Chondrocyte (in vitro differentiated cells): ENCODE results near the gene OTUD4. TPM values are rescaled to one million over a fixed set of nuclear protein-coding genes. Genes with fewer than 3 reads are reported as not detected.
"Not testable (repeated sequence)": the region's sequence is repeated elsewhere in the genome, so short reads cannot be mapped to it uniquely, and the experiment has no call there.

Experiments used
- DNase-seq: peaks from one replicate; pipeline ENCODE4 v3.0.0; 2021; ENCODE audit warnings: mixed read lengths, low spot score
- H3K27ac Mint-ChIP-seq: one replicate; pipeline ENCODE4 v1.8.0; 2021; ENCODE audit warnings: mild to moderate bottlenecking, moderate library complexity, mixed read lengths; ENCODE audit not compliant: unreplicated experiment
- H3K27me3 Mint-ChIP-seq: 2 replicates; pipeline ENCODE4 v1.8.0; 2021; ENCODE audit warnings: low read depth, mixed read lengths
- H3K36me3 Mint-ChIP-seq: 2 replicates; pipeline ENCODE4 v1.8.0; 2021; ENCODE audit warnings: low read depth, mixed read lengths
- H3K4me1 Mint-ChIP-seq: 2 replicates; pipeline ENCODE4 v1.8.0; 2021; ENCODE audit warnings: low read depth, mild to moderate bottlenecking, mixed read lengths
- H3K4me3 Mint-ChIP-seq: one replicate; pipeline ENCODE4 v1.8.0; 2021; ENCODE audit warnings: mild to moderate bottlenecking, moderate library complexity, mixed read lengths; ENCODE audit not compliant: unreplicated experiment
- H3K9me3 Mint-ChIP-seq: 2 replicates; pipeline ENCODE4 v1.8.0; 2021; ENCODE audit warnings: low read depth, mixed read lengths
- CTCF ChIP-seq: fragments of 200-600 bp; sonication (generic); IDR thresholded peaks from 2 replicates; pipeline ENCODE4 v1.5.0; 2021; ENCODE audit warnings: antibody characterized with exemption, mild to moderate bottlenecking, moderate library complexity
- long read RNA-seq: library from polyadenylated mRNA; stranded (forward); transcript quantifications from one replicate; pipeline ENCODE4 v2.0.0, GENCODE V29; 2021
- total RNA-seq: library from RNA; stranded (reverse); gene quantifications from 3 replicates; pipeline ENCODE4 v1.2.1, GENCODE V29; 2021

OTUD4 gene
- 27.7 to 35.4 TPM (median 29.6 TPM) in 3 replicates for total RNA-seq
- long read RNA-seq, full-length matches to known transcripts = 4 of 7 reads
- long read RNA-seq, partial matches to known transcripts = 1 of 7 reads
- long read RNA-seq, other reads (novel, unspliced or antisense) = 2 of 7 reads

- peak within 1 kb of the TSS; percentile 80 for H3K4me3 Mint-ChIP-seq
- no peaks in the 10 kb centered on the region for H3K36me3 Mint-ChIP-seq
- H3K4me1 Mint-ChIP-seq = peaks cover 37% of the 10 kb centered on the region
- TF ChIP-seq CTCF = peak; percentile 57
- H3K27me3 Mint-ChIP-seq = peaks cover 2% of the 10 kb centered on the region
- peak within 1 kb of the TSS; percentile 97 for H3K27ac Mint-ChIP-seq
- no peaks in the 10 kb centered on the region for H3K9me3 Mint-ChIP-seq
- peak; percentile 98 for DNase-seq
These were observed at the start of gene OTUD4 for GRCh38 chr4:145180298-145181090. Gene OTUD4 (minus strand): TSS chr4:145180589. CDS start chr4:145179973, 616 bp downstream.

- H3K9me3 Mint-ChIP-seq, H3K27ac Mint-ChIP-seq, H3K4me3 Mint-ChIP-seq, DNase-seq, H3K4me1 Mint-ChIP-seq, H3K36me3 Mint-ChIP-seq, H3K27me3 Mint-ChIP-seq: not testable (repeated sequence)
These were observed 42.8 kb upstream of the OTUD4 start for GRCh38 chr4:145223228-145223627.

GRCh38 chr4:145221529-145221928 is 41.1 kb upstream of the OTUD4 start:
- not testable (repeated sequence) for H3K27me3 Mint-ChIP-seq, H3K36me3 Mint-ChIP-seq, DNase-seq, H3K9me3 Mint-ChIP-seq, H3K4me3 Mint-ChIP-seq, H3K4me1 Mint-ChIP-seq, H3K27ac Mint-ChIP-seq

- no peak for DNase-seq
- Mint-ChIP-seq H3K4me1 (no peaks in the 10 kb centered on the region), H3K27ac (no peak overlapping the region), H3K9me3 (peaks cover 6% of the 10 kb centered on the region), H3K4me3 (no peak overlapping the region), H3K36me3 (peaks cover 3% of the 10 kb centered on the region), H3K27me3 (peaks cover 6% of the 10 kb centered on the region)
- no peak for TF ChIP-seq CTCF
These were observed 38.7 kb upstream of the OTUD4 start for GRCh38 chr4:145219090-145219489.

- DNase-seq = no peak
- Mint-ChIP-seq H3K27me3 (peaks cover 2% of the 10 kb centered on the region), H3K36me3 (peaks cover 1% of the 10 kb centered on the region), H3K4me1 (no peaks in the 10 kb centered on the region), H3K27ac (no peak overlapping the region), H3K4me3 (no peak overlapping the region), H3K9me3 (no peaks in the 10 kb centered on the region)
- no peak for TF ChIP-seq CTCF
These were observed 37.9 kb upstream of the OTUD4 start for GRCh38 chr4:145218251-145218650.

GRCh38 chr4:145217349-145217748 is 37.0 kb upstream of the OTUD4 start:
- Mint-ChIP-seq H3K27ac (no peak overlapping the region), H3K4me1 (no peaks in the 10 kb centered on the region)
- no peak for TF ChIP-seq CTCF

More at GRCh38 chr4:145217349-145217748, 37.0 kb upstream of the OTUD4 start:
- DNase-seq = no peak
- peaks cover 2% of the 10 kb centered on the region for H3K27me3 Mint-ChIP-seq
- H3K4me3 Mint-ChIP-seq = no peak overlapping the region
- peaks cover 1% of the 10 kb centered on the region for H3K36me3 Mint-ChIP-seq
- H3K9me3 Mint-ChIP-seq = no peaks in the 10 kb centered on the region
